GM23338 (cell line): ENCODE results near the gene DMRT3.

Experiments
- CREB1 ChIP-seq: fragments of 250-450 bp; sonication (Bioruptor Pico); IDR thresholded peaks from 2 replicates; pipeline ENCODE4 v1.5.0; 2020; ENCODE audit warnings: low read depth, mild to moderate bottlenecking, moderate library complexity
- EZH2phosphoT487 ChIP-seq: fragments of 200-600 bp; sonication (generic); IDR thresholded peaks from one replicate; pipeline ENCODE4 v1.8.1; 2018; ENCODE audit warnings: antibody characterized with exemption; ENCODE audit not compliant: unreplicated experiment
- POLR2AphosphoS5 ChIP-seq: IDR thresholded peaks from 2 replicates; pipeline ENCODE4 v1.6.1; 2016; ENCODE audit warnings: antibody characterized with exemption, low read depth
- TF ChIP-seq, protein P1 (sequence below), 2 experiments: fragments of 200-600 bp in 1 of 2; sonication (generic) in 1 of 2; conservative IDR thresholded peaks; 2 replicates each; pipeline versions ENCODE4 v1.5.1 to v1.6.1; 2016 to 2017; ENCODE audit warnings: antibody characterized with exemption in 2 of 2, low read depth in 2 of 2, mild to moderate bottlenecking in 2 of 2, moderate library complexity in 1 of 2

- TF ChIP-seq, protein P1, sequence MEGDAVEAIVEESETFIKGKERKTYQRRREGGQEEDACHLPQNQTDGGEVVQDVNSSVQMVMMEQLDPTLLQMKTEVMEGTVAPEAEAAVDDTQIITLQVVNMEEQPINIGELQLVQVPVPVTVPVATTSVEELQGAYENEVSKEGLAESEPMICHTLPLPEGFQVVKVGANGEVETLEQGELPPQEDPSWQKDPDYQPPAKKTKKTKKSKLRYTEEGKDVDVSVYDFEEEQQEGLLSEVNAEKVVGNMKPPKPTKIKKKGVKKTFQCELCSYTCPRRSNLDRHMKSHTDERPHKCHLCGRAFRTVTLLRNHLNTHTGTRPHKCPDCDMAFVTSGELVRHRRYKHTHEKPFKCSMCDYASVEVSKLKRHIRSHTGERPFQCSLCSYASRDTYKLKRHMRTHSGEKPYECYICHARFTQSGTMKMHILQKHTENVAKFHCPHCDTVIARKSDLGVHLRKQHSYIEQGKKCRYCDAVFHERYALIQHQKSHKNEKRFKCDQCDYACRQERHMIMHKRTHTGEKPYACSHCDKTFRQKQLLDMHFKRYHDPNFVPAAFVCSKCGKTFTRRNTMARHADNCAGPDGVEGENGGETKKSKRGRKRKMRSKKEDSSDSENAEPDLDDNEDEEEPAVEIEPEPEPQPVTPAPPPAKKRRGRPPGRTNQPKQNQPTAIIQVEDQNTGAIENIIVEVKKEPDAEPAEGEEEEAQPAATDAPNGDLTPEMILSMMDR (conservative IDR thresholded peaks at IDR 0.05; ENCODE audit: low read depth in 2 of 2) = no peak
- TF ChIP-seq CREB1 (CRISPR knock-in tag) (no peak), POLR2AphosphoS5 (no peak), EZH2phosphoT487 (no peak)
Measured at GRCh38 chr9:1002678-1003077, 26.2 kb downstream of the DMRT3 start.
